Esophagus squamous epithelium (tissue), 5 donors: ENCODE measurements around the gene ZMYND8. TPM values are rescaled to one million over a fixed set of nuclear protein-coding genes. Genes with fewer than 3 reads are reported as not detected.
A peak's percentile ranks its signal among the peaks of the same experiment; 100 is the strongest.
"Not testable (repeated sequence)": the region's sequence is repeated elsewhere in the genome, so short reads cannot be mapped to it uniquely, and the experiment has no call there.

Experiments
- DNase-seq: peaks from one replicate; lab custom pipeline; 2025; lab: John Stamatoyannopoulos, UW
- H3K27ac ChIP-seq, 4 donors: fragments of 200-600 bp; sonication (generic); one replicate each; pipeline ENCODE4 v1.5.1; 2016 to 2019; ENCODE audit warnings: mild to moderate bottlenecking in 1 of 4
- H3K27me3 ChIP-seq, 4 donors: fragments of 200-600 bp; sonication (generic); 1 replicate in 3 of 4; 2 replicates in 1 of 4; pipeline versions ENCODE4 v1.5.1 to v1.6.0; 2017 to 2021; ENCODE audit warnings: antibody characterized with exemption in 1 of 4
- H3K36me3 ChIP-seq, 3 donors: fragments of 200-600 bp; sonication (generic); one replicate each; pipeline ENCODE4 v1.5.1; 2016 to 2019
- H3K4me1 ChIP-seq, 3 donors: fragments of 200-600 bp; sonication (generic); one replicate each; pipeline ENCODE4 v1.5.1; 2017 to 2019
- H3K4me3 ChIP-seq, 4 donors: fragments of 200-600 bp; sonication (generic); 1 replicate in 3 of 4; 2 replicates in 1 of 4; pipeline ENCODE4 v1.5.1; 2016 to 2019; ENCODE audit warnings: mild to moderate bottlenecking in 2 of 4, moderate library complexity in 1 of 4
- H3K9me3 ChIP-seq, 3 donors: fragments of 200-600 bp; sonication (generic); one replicate each; pipeline ENCODE4 v1.5.1; 2016 to 2019
- CTCF ChIP-seq, 6 experiments: fragments of 450-650 bp in 4 of 6; fragments of 200-600 bp in 2 of 6; sonication (generic) in 2 of 6; IDR thresholded peaks; one replicate each; pipeline ENCODE4 v1.5.1; 2016 to 2019; ENCODE audit warnings: antibody characterized with exemption in 6 of 6, mild to moderate bottlenecking in 4 of 6, moderate library complexity in 4 of 6
- POLR2A ChIP-seq, 4 donors: fragments of 450-650 bp; IDR thresholded peaks; one replicate each; pipeline ENCODE4 v1.6.1; 2017; ENCODE audit warnings: antibody characterized with exemption in 4 of 4, mild to moderate bottlenecking in 4 of 4, moderate library complexity in 3 of 4
- WGBS, 2 donors: methylation state at CpG; one replicate each; pipeline ENCODE4 v1.1.5; 2018; 5-methylcytosine and 5-hydroxymethylcytosine counted together
- intact Hi-C: fragments of 100-400 bp; cut with DNase I; formaldehyde crosslinking; loops from one replicate; pipeline ENCODE4 v1.15.0; 2022
- total RNA-seq, 4 donors: library from RNA; depleted of rRNA; stranded (reverse); fragments of >200 nt; gene quantifications; one replicate each; pipeline ENCODE4 v1.1.0, GENCODE V29; 2016
- donor health status: DM: yes; HTN: yes; CAD: no.

Gene ZMYND8
- total RNA-seq, 4 donors from 2014 or later = 21.5 to 26.3 (median 24.3) TPM

GRCh38 chr20:47206962-47207641 is 149.4 kb downstream of the ZMYND8 start:
- WGBS, 2 donors = 73 to 75% methylated on average over 5 of the region's 9 CpGs
- Histone ChIP-seq H3K4me3 (no peak overlapping the region), H3K4me1 (peaks cover 0 to 39% (median 5%) of the 10 kb centered on the region in 3 donors), H3K27me3 (no peaks in the 10 kb centered on the region), H3K9me3 (no peaks in the 10 kb centered on the region), H3K36me3 (peaks cover 0 to 43% (median 24%) of the 10 kb centered on the region in 3 donors), H3K27ac (no peak overlapping the region)
- DNase-seq = no peak
- intact Hi-C loops = no loop called here
- TF ChIP-seq CTCF (IDR thresholded peaks at IDR 0.05) (no peak), POLR2A (IDR thresholded peaks at IDR 0.05) (no peak)

DNA sequence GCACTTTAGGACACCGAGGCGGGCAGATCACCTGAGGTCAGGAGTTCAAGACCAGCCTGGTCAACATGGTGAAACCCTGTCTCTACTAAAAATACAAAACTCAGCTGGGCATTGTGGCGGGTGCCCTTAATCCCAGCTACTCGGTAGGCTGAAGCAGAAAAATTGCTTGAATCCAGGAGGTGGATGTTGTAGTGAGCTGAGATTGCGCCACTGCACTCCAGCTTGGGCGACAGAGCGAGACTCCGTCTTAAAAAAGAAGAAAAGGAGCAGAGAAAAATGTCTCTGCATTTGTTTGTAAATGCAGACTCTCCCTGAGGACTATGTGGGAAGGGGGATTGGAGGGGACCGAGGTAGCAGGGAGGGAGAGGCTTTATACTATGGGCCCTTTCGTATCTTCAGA is 149.9 kb downstream of the ZMYND8 start:
- peaks cover 0 to 37% (median 24%) of the 10 kb centered on the region in 3 donors for H3K36me3 ChIP-seq
- peaks cover 0 to 44% (median 5%) of the 10 kb centered on the region in 3 donors for H3K4me1 ChIP-seq
- intact Hi-C loops, H3K4me3 ChIP-seq, H3K27ac ChIP-seq, H3K27me3 ChIP-seq, DNase-seq, H3K9me3 ChIP-seq: not testable (repeated sequence)
- WGBS, 2 donors = 89 to 90% methylated on average over 10 of the region's 10 CpGs

- TF ChIP-seq POLR2A (IDR thresholded peaks at IDR 0.05) = no peak
- TF ChIP-seq CTCF (IDR thresholded peaks at IDR 0.05) = peak in 5 of 6 experiments; percentile 43 to 73 (median 46)
- Histone ChIP-seq H3K27me3 (no peaks in the 10 kb centered on the region), H3K27ac (peak overlapping the region in 2 of 4 donors; percentile 63 to 69), H3K36me3 (peaks cover 0 to 28% (median 17%) of the 10 kb centered on the region in 3 donors), H3K9me3 (no peaks in the 10 kb centered on the region), H3K4me3 (no peak overlapping the region), H3K4me1 (peaks cover 0 to 50% (median 5%) of the 10 kb centered on the region in 3 donors)
- intact Hi-C loops = no loop called here
- no peak for DNase-seq
- WGBS, 2 donors = 55 to 70% methylated on average over 7 to 9 of the region's 9 CpGs
Measured at GRCh38 chr20:47205577-47206123, 150.8 kb downstream of the ZMYND8 start.

DNA sequence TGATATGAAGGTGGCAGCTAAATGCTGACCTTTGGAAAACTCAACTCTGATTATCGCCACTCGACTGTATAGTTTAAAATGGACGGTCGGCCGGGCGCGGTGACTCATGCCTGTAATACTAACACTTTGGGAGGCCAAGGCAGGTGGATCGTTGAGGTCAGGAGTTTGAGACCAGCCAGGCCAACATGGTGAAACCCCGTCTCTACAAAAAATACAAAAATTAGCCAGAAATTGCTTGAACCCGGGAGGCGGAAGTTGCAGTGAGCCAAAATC is 151.7 kb downstream of the ZMYND8 start:
- Histone ChIP-seq H3K36me3 (peaks cover 0 to 19% (median 11%) of the 10 kb centered on the region in 3 donors), H3K27ac (peak overlapping the region in 3 of 4 donors; percentile 63 to 69 (median 65)), H3K4me1 (peaks cover 0 to 50% (median 5%) of the 10 kb centered on the region in 3 donors)
- H3K4me3 ChIP-seq, intact Hi-C loops, DNase-seq, H3K9me3 ChIP-seq, H3K27me3 ChIP-seq: not testable (repeated sequence)
- 83 to 88% methylated on average over 11 of the region's 11 CpGs for WGBS, 2 donors

DNA sequence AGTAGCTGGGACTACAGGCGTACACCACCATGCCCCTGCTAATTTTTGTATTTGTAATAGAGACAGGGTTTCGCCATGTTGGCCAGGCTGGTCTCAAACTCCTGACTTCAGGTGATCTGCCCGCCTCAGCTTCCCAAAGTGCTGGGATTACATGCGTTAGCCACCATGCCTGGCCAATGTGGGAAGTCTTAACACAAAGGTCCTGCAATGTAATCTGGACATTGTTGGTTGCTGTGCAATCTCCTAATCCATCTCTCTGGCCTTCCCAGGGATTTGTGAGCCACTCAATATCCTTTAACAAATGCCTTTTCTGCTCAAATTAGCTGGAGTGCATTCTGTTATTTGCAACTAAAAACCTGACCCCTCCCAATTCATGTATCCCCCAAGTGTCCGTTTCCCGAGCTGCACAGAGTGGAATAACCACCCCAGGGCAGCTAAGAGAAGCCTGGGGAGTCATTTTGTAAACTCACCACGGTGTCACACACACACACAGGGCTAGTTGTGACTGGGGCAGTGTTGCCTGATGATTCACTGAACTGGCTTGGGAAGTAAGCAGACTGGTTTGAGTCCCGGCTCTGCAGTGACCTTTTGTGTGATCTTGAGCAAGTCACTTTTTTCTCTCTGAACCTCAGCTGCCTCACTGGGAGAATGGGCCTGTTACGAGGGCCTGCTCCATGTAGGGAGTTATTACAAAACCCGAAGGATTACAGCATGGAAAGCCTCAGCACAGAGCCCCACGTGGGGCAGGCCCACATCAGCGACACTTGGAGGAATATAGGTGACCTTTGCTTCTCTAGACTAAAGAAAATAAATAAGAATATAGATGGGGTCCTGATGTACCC is 152.3 kb downstream of the ZMYND8 start:
- intact Hi-C loops = no loop called here
- DNase-seq = no peak
- no peaks in the 10 kb centered on the region for H3K27me3 ChIP-seq
- no peaks in the 10 kb centered on the region for H3K9me3 ChIP-seq
- TF ChIP-seq POLR2A (IDR thresholded peaks at IDR 0.05) (no peak), CTCF (IDR thresholded peaks at IDR 0.05) (no peak)
- H3K4me3 ChIP-seq = no peak overlapping the region
- peaks cover 0 to 50% (median 5%) of the 10 kb centered on the region in 3 donors for H3K4me1 ChIP-seq
- 57 to 72% methylated on average over 10 to 12 of the region's 12 CpGs for WGBS, 2 donors
- H3K27ac ChIP-seq = peak overlapping the region; percentile 44 to 69 (median 64)
- H3K36me3 ChIP-seq = peaks cover 0 to 14% (median 9%) of the 10 kb centered on the region in 3 donors
